Right lobe of liver (tissue), 4 donors: ENCODE results near the gene BORCS6.

ENCODE experiments used
- POLR2A ChIP-seq: fragments of 450-650 bp; IDR thresholded peaks from one replicate; pipeline ENCODE4 v1.6.1; 2017; ENCODE audit warnings: antibody characterized with exemption, mild to moderate bottlenecking
- TF ChIP-seq, protein P1 (sequence below), 4 donors: fragments of 200-600 bp in 3 of 4; fragments of 450-650 bp in 1 of 4; IDR thresholded peaks; one replicate each; pipeline versions ENCODE4 v1.5.1 to v1.8.0; 2016 to 2022; ENCODE audit warnings: antibody characterized with exemption in 4 of 4, mild to moderate bottlenecking in 2 of 4
- donor health status: DM: no; HTN: no; CAD: no.
- donor health status: DM: no; HTN: no; CAD: no.
- donor health status: DM: no; HTN: yes; CAD: no.

DNA sequence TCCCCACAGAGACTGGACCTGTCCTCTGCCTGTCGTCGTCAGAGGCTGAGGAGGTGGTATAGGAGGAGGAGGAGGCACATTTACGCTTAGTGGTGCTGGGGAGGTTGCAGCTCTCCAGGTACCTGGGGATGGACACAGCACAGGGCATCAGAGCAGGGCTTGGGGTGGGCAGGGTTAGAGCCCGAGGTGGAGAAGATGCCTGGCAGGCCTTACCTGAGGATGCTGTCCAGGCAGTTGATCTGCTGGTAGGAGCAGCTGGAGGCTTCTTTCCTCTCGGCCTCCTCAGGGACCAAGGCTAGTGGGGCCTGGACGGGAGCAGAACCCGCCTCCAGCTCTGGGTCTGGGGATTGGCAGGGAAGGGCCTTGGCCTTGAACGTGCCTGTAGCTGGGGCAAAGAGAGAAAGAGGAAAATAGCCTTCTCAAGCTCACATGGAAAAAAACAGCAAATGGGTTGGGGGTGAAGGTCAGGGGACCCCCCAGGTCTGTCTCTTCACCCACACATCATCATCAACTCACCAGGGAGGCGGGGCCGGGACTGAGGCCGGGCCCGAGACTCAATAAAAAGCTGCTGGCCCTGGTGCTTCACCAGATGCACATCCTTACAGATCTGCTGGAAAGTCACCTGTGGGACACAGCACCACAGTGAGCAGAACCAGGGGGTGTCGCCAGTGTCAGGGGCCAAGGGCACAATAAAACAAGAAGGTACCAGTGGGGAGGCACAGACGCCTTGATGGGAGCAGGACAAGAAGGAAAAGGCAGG lies 43.4 kb downstream of the BORCS6 start:
- no peak for TF ChIP-seq POLR2A
- TF ChIP-seq, protein P1, sequence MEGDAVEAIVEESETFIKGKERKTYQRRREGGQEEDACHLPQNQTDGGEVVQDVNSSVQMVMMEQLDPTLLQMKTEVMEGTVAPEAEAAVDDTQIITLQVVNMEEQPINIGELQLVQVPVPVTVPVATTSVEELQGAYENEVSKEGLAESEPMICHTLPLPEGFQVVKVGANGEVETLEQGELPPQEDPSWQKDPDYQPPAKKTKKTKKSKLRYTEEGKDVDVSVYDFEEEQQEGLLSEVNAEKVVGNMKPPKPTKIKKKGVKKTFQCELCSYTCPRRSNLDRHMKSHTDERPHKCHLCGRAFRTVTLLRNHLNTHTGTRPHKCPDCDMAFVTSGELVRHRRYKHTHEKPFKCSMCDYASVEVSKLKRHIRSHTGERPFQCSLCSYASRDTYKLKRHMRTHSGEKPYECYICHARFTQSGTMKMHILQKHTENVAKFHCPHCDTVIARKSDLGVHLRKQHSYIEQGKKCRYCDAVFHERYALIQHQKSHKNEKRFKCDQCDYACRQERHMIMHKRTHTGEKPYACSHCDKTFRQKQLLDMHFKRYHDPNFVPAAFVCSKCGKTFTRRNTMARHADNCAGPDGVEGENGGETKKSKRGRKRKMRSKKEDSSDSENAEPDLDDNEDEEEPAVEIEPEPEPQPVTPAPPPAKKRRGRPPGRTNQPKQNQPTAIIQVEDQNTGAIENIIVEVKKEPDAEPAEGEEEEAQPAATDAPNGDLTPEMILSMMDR (IDR thresholded peaks at IDR 0.05) = no peak
